CD4-positive, alpha-beta T cell treated with Interleukin-6 for 4 hours (primary cell): ENCODE results near the gene SLC35F2.
A peak's percentile ranks its signal among the peaks of the same experiment; 100 is the strongest.
"Not testable (repeated sequence)": the region's sequence is repeated elsewhere in the genome, so short reads cannot be mapped to it uniquely, and the experiment has no call there.

Experiments used
- DNase-seq: peaks from one replicate; pipeline ENCODE4 v3.0.0-alpha.2; 2020; ENCODE audit warnings: mixed read lengths

SLC35F2 gene

GRCh38 chr11:107840129-107840484, 18.5 kb downstream of the SLC35F2 start:
- no peak for DNase-seq

- no peak for DNase-seq
These were observed 21.7 kb downstream of the SLC35F2 start for GRCh38 chr11:107836851-107837250.

- DNase-seq, result no peak
These were observed 23.6 kb downstream of the SLC35F2 start for GRCh38 chr11:107834995-107835394.

GRCh38 chr11:107833926-107834325, 24.7 kb downstream of the SLC35F2 start:
- not testable (repeated sequence) for DNase-seq

GRCh38 chr11:107830915-107831540, 27.6 kb downstream of the SLC35F2 start:
- no peak for DNase-seq

- no peak for DNase-seq
These were observed 31.5 kb downstream of the SLC35F2 start for GRCh38 chr11:107827041-107827440.

- no peak for DNase-seq
These were observed 32.7 kb downstream of the SLC35F2 start for GRCh38 chr11:107825875-107826274.

GRCh38 chr11:107824668-107825369, 33.8 kb downstream of the SLC35F2 start:
- DNase-seq, result no peak

- DNase-seq, result no peak
These were observed 37.2 kb downstream of the SLC35F2 start for GRCh38 chr11:107821199-107821927.

GRCh38 chr11:107819361-107820014, 39.1 kb downstream of the SLC35F2 start:
- DNase-seq, result no peak

- DNase-seq, result no peak
These were observed 40.1 kb downstream of the SLC35F2 start for GRCh38 chr11:107818491-107818890.

- DNase-seq, result no peak
These were observed 42.6 kb downstream of the SLC35F2 start for GRCh38 chr11:107816028-107816427.

GRCh38 chr11:107810875-107811274, 47.7 kb downstream of the SLC35F2 start:
- DNase-seq, result no peak

GRCh38 chr11:107808521-107808920, 50.1 kb downstream of the SLC35F2 start:
- DNase-seq, result no peak

GRCh38 chr11:107804971-107805370, 53.6 kb downstream of the SLC35F2 start:
- DNase-seq, result no peak

- DNase-seq, result no peak
These were observed 54.4 kb downstream of the SLC35F2 start for GRCh38 chr11:107804211-107804610.

- DNase-seq, result no peak
These were observed 56.9 kb downstream of the SLC35F2 start for GRCh38 chr11:107801641-107802040.

- DNase-seq, result peak; percentile 73
These were observed 59.2 kb downstream of the SLC35F2 start for GRCh38 chr11:107799218-107799859.

GRCh38 chr11:107792049-107792443, 66.5 kb downstream of the SLC35F2 start:
- no peak for DNase-seq

- DNase-seq, result no peak
These were observed 67.1 kb downstream of the SLC35F2 start for GRCh38 chr11:107791343-107792048.

GRCh38 chr11:107789767-107790166, 68.8 kb downstream of the SLC35F2 start:
- no peak for DNase-seq

- no peak for DNase-seq
These were observed 70.9 kb downstream of the SLC35F2 start for GRCh38 chr11:107787733-107788132.
